Kidney (tissue), 14 donors: Measurements from ENCODE around the gene LHFPL3. TPM values are rescaled to one million over a fixed set of nuclear protein-coding genes. Genes with fewer than 3 reads are reported as not detected.

ENCODE experiments used
- DNase-seq, 5 donors: peaks; one replicate each; pipeline ENCODE4 v3.0.0-alpha.2; 2013 to 2020
- FAIRE-seq: peaks from 2 replicates; lab custom pipeline; 2012; peaks lifted over from hg19 to GRCh38; lab: Jason Lieb, UNC
- H3K27ac ChIP-seq, 2 donors: one replicate each; pipeline ENCODE4 v1.7.0; 2013; ENCODE audit warnings: low read depth in 2 of 2, low read length in 2 of 2, inconsistent platforms in 1 of 2
- H3K27me3 ChIP-seq: one replicate; pipeline ENCODE4 v1.7.1; 2013; ENCODE audit warnings: low read length, inconsistent platforms; ENCODE audit not compliant: control insufficient read depth, insufficient read depth
- H3K36me3 ChIP-seq, 3 donors: one replicate each; pipeline versions ENCODE4 v1.7.0 to v1.7.1; 2013; ENCODE audit warnings: low read length in 3 of 3, control low read depth in 1 of 3, inconsistent platforms in 1 of 3; ENCODE audit not compliant: insufficient read depth in 3 of 3, control insufficient read depth in 2 of 3
- H3K4me1 ChIP-seq, 3 donors: one replicate each; pipeline versions ENCODE4 v1.7.0 to v1.7.1; 2013; ENCODE audit warnings: low read length in 3 of 3, inconsistent platforms in 1 of 3, low read depth in 1 of 3; ENCODE audit not compliant: control insufficient read depth in 2 of 3, insufficient read depth in 2 of 3
- H3K4me3 ChIP-seq, 3 donors: one replicate each; pipeline versions ENCODE4 v1.7.0 to v1.8.1; 2013; ENCODE audit warnings: low read length in 3 of 3, control low read depth in 1 of 3, inconsistent platforms in 1 of 3
- H3K9ac ChIP-seq, 3 donors: one replicate each; pipeline versions ENCODE4 v1.7.0 to v1.7.1; 2013; ENCODE audit warnings: low read length in 3 of 3, control low read depth in 1 of 3, inconsistent platforms in 1 of 3
- H3K9me3 ChIP-seq, 3 donors: one replicate each; pipeline versions ENCODE4 v1.7.0 to v1.7.1; 2013; ENCODE audit warnings: low read length in 3 of 3, control low read depth in 1 of 3, inconsistent platforms in 1 of 3; ENCODE audit not compliant: control insufficient read depth in 2 of 3, insufficient read depth in 1 of 3
- CTCF ChIP-seq: IDR thresholded peaks from 3 replicates; pipeline ENCODE4 v1.5.1; 2012; ENCODE audit warnings: mild to moderate bottlenecking, moderate library complexity, borderline replicate concordance; ENCODE audit not compliant: insufficient read depth; ENCODE audit errors: extremely low read depth
- intact Hi-C: fragments of 100-400 bp; cut with DNase I; formaldehyde crosslinking; loops from one replicate; pipeline ENCODE4 v1.11.1; 2022
- polyA plus RNA-seq: library from polyadenylated mRNA; stranded (reverse); fragments of 350-450 nt; fragmentation: Illumina TruSeq; extraction: RNeasy Lipid Tissue Mini Kit (QIAGEN cat#74804); gene quantifications from one replicate; pipeline ENCODE4 v1.2.3, GENCODE V29; 2014; ENCODE audit warnings: low read depth, low replicate concordance; ENCODE audit not compliant: insufficient read depth
- total RNA-seq: library from RNA; stranded (reverse); fragmentation: NEBNext Ultra II Directional; extraction: Animal tissue kit (Norgen Biotek cat#: 25700); gene quantifications from one replicate; pipeline ENCODE4 v1.2.1, GENCODE V29; 2021
- donor health status: control.
- donor health status: control.
- donor health status: control.
- donor health status: control.
- donor health status: control.
- donor health status: DM: yes; HTN: yes; CAD: no.
- donor health status: Normal renal cell carcinoma (clear cell type).

The LHFPL3 gene
- total and polyA plus RNA-seq, 2 donors from 2014 or later: not detected

GRCh38 chr7:104415700-104416099, 87.3 kb downstream of the LHFPL3 start:
- Histone ChIP-seq H3K9me3 (no peaks in the 10 kb centered on the region), H3K27ac (no peak overlapping the region), H3K36me3 (no peaks in the 10 kb centered on the region), H3K27me3 (no peaks in the 10 kb centered on the region), H3K9ac (no peak overlapping the region), H3K4me3 (no peak overlapping the region), H3K4me1 (no peaks in the 10 kb centered on the region)
- no peak for DNase-seq
- TF ChIP-seq CTCF: no peak
- no peak for FAIRE-seq
- intact Hi-C loops: no loop called here

DNA sequence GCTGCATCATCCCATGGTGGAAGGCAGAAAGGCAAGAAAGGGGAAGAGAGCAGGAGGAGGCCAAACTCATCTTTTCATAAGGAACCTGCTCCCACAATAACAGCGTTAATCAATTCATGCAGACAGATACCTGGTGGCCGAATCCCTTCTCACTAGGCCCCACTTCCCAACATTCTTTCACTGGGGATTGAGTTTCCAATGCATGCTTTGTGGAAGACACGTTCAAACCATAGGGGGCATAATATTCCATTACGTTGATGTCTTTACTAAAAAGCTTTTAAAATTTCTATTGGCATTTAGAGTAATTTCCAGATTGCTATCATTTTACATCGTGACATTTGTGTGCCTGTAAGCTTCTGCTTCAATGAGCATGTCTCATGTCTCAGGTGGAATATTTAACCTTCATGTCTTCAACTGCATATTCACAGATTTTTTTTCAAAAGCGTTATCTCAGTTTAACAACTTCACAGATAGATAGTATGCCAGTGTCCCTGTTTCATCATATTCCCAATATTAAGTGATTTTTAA, 88.5 kb downstream of the LHFPL3 start:
- intact Hi-C loops: no loop called here
- H3K9me3 ChIP-seq: no peaks in the 10 kb centered on the region
- H3K9ac ChIP-seq: no peak overlapping the region
- FAIRE-seq (no peak), DNase-seq (no peak)
- no peaks in the 10 kb centered on the region for H3K36me3 ChIP-seq
- H3K4me3 ChIP-seq: no peak overlapping the region
- H3K27ac ChIP-seq: no peak overlapping the region
- H3K27me3 ChIP-seq: no peaks in the 10 kb centered on the region
- TF ChIP-seq CTCF: no peak
- no peaks in the 10 kb centered on the region for H3K4me1 ChIP-seq

DNA sequence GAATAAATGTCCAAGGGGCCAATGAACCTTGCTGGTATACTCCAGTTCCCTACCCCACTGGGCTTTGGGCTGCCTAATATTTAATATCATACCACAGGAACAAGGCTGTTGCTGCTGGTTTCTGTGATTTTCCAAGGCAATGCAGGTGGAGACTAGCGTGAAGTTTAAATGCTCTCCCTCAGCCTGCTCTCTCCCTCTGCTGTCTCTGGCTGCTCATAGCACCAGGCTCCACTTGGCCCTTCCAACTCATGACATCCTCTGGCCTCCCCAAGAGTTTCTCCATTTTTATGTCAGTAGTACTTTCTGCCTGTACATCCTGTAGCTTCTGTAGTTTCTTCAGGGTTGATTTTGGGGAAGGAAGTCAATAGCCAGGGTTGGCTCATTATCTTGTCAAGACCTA, 103.5 kb downstream of the LHFPL3 start:
- intact Hi-C loops: no loop called here

More for the DNA sequence above, 103.5 kb downstream of the LHFPL3 start:
- DNase-seq (no peak), FAIRE-seq (no peak)
- H3K27me3 ChIP-seq: no peaks in the 10 kb centered on the region
- no peak overlapping the region for H3K9ac ChIP-seq
- H3K9me3 ChIP-seq: no peaks in the 10 kb centered on the region
- no peak for TF ChIP-seq CTCF
- no peak overlapping the region for H3K4me3 ChIP-seq
- H3K4me1 ChIP-seq: no peaks in the 10 kb centered on the region
- no peak overlapping the region for H3K27ac ChIP-seq
- no peaks in the 10 kb centered on the region for H3K36me3 ChIP-seq
